IMR-90 (cell line): ENCODE data around the gene SIX2.

Experiments used
- BHLHE40 ChIP-seq: fragments of 150-350 bp; IDR thresholded peaks from 2 replicates; pipeline ENCODE4 v1.6.1; 2016; ENCODE audit warnings: mild to moderate bottlenecking, low read depth, low read length
- CEBPB ChIP-seq: IDR thresholded peaks from 2 replicates; pipeline ENCODE4 v1.6.1; 2012; ENCODE audit warnings: low read depth, low read length, improper control_type of control experiment
- CTCF ChIP-seq: conservative IDR thresholded peaks from 2 replicates; pipeline ENCODE4 v1.5.1; 2012; ENCODE audit warnings: mild to moderate bottlenecking, low read depth, low read length, improper control_type of control experiment
- MAFK ChIP-seq: IDR thresholded peaks from 2 replicates; pipeline ENCODE4 v1.6.1; 2012; ENCODE audit warnings: low read depth, low read length, improper control_type of control experiment
- MXI1 ChIP-seq: IDR thresholded peaks from 2 replicates; pipeline ENCODE4 v1.6.1; 2012; ENCODE audit warnings: low read depth, mild to moderate bottlenecking, low read length, moderate library complexity, borderline replicate concordance
- POLR2A ChIP-seq: IDR thresholded peaks from 2 replicates; pipeline ENCODE4 v1.6.1; 2012; ENCODE audit warnings: mild to moderate bottlenecking, low read depth, low read length
- RAD21 ChIP-seq: IDR thresholded peaks from 2 replicates; pipeline ENCODE4 v1.6.1; 2012; ENCODE audit warnings: low read length, improper control_type of control experiment
- RFX5 ChIP-seq: IDR thresholded peaks from 2 replicates; pipeline ENCODE4 v1.8.0; 2012; ENCODE audit warnings: low read depth, mild to moderate bottlenecking, low read length, moderate library complexity
- SMC3 ChIP-seq: fragments of 150-350 bp; IDR thresholded peaks from 2 replicates; pipeline ENCODE4 v1.6.1; 2016; ENCODE audit warnings: low read depth, mild to moderate bottlenecking, antibody characterized with exemption, low read length, moderate library complexity
- TF ChIP-seq, protein P1 (sequence below): fragments of 150-350 bp; IDR thresholded peaks from 2 replicates; pipeline ENCODE4 v1.6.1; 2017; ENCODE audit warnings: mild to moderate bottlenecking, antibody characterized with exemption, low read length, low read depth

DNA sequence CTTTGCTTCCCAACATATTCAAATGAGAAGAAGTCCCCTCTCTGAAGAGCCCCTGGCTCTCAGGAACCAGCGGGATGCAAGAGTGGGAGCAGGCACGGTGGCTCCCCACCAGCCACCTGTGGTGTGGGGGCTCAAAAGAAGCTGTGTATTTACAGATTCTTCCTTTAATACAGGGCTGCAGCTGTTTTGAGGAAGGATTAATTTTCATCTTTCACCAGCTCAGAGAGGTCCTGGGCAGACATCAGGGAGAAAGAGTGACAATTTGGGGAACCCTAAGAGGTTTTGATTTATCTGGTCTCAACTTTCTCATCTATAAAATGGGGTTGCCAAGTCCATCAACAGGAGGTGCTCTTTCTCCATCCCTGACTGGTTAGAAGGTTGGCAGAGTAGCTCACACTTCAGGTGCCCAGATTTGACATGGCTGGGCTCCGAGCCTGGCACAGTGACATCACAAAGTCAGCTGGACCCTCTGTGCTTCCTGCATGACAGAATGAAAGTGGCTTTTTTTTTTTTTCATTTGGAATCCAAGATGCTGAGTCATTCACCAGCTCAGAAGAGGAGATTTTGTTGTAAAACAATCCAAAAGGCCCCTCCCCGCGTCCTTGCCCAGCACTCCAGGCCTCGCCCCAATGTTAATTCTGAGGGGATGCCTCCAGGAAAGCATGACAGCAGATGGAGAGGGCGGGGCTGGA, 15.5 kb upstream of the SIX2 start:
- no peak for TF ChIP-seq CTCF
- TF ChIP-seq SMC3, result no peak
- TF ChIP-seq MXI1, result no peak
- no peak for TF ChIP-seq RFX5
- TF ChIP-seq POLR2A, result no peak
- TF ChIP-seq, protein P1, sequence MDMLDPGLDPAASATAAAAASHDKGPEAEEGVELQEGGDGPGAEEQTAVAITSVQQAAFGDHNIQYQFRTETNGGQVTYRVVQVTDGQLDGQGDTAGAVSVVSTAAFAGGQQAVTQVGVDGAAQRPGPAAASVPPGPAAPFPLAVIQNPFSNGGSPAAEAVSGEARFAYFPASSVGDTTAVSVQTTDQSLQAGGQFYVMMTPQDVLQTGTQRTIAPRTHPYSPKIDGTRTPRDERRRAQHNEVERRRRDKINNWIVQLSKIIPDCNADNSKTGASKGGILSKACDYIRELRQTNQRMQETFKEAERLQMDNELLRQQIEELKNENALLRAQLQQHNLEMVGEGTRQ, result no peak
- no peak for TF ChIP-seq CEBPB
- no peak for TF ChIP-seq MAFK
- TF ChIP-seq BHLHE40, result no peak
- no peak for TF ChIP-seq RAD21
